ENCODE data around the gene PRIMPOL.
"Not testable (repeated sequence)": the region's sequence is repeated elsewhere in the genome, so short reads cannot be mapped to it uniquely, and the experiment has no call there.

Gene PRIMPOL

GRCh38 chr4:184641022-184641421 is 8.5 kb upstream of the PRIMPOL start:
- DNase-seq = no peak

GRCh38 chr4:184641451-184641850 is 8.1 kb upstream of the PRIMPOL start:
- no peak for DNase-seq

- no peak for DNase-seq
These were observed 5.8 kb upstream of the PRIMPOL start for GRCh38 chr4:184643731-184644130.

GRCh38 chr4:184644553-184645307 is 4.8 kb upstream of the PRIMPOL start:
- no peak for DNase-seq

- DNase-seq = no peak
These were observed 3.5 kb upstream of the PRIMPOL start for GRCh38 chr4:184645904-184646610.

- DNase-seq = no peak
These were observed 2.1 kb upstream of the PRIMPOL start for GRCh38 chr4:184647266-184648053.

GRCh38 chr4:184648054-184648312 is 1.6 kb upstream of the PRIMPOL start:
- no peak for DNase-seq

- peak; percentile 48 for DNase-seq
These were observed 1.1 kb upstream of the PRIMPOL start for GRCh38 chr4:184648313-184649025.

GRCh38 chr4:184649971-184650855 is 675 bp downstream of the PRIMPOL start:
- DNase-seq = peak; percentile 3

- no peak for DNase-seq
These were observed 2.4 kb downstream of the PRIMPOL start for GRCh38 chr4:184651899-184652298.

GRCh38 chr4:184652681-184653080 is 3.1 kb downstream of the PRIMPOL start:
- not testable (repeated sequence) for DNase-seq

- DNase-seq = no peak
These were observed 4.1 kb downstream of the PRIMPOL start for GRCh38 chr4:184653650-184654049.

GRCh38 chr4:184655889-184656869 is 6.6 kb downstream of the PRIMPOL start:
- no peak for DNase-seq

- DNase-seq = no peak
These were observed 7.6 kb downstream of the PRIMPOL start for GRCh38 chr4:184657144-184657543.

GRCh38 chr4:184657820-184658219 is 8.3 kb downstream of the PRIMPOL start:
- not testable (repeated sequence) for DNase-seq

GRCh38 chr4:184660978-184661377 is 11.4 kb downstream of the PRIMPOL start:
- DNase-seq = no peak

GRCh38 chr4:184662236-184662635 is 12.7 kb downstream of the PRIMPOL start:
- DNase-seq = no peak

GRCh38 chr4:184664445-184665210 is 15.1 kb downstream of the PRIMPOL start:
- DNase-seq = no peak

GRCh38 chr4:184666670-184667069 is 17.1 kb downstream of the PRIMPOL start:
- DNase-seq = no peak

- DNase-seq = no peak
These were observed 18.6 kb downstream of the PRIMPOL start for GRCh38 chr4:184668096-184668495.

All from activated naive CD4-positive, alpha-beta T cell treated with Interleukin-2 at 50 U/mL for 16 hours (primary cell).